GM04504 (cell line): ENCODE measurements around the gene ZNF668.

Source experiments
- DNase-seq: peaks from one replicate; pipeline ENCODE4 v3.0.0-alpha.2; 2012; ENCODE audit warnings: low read depth

The ZNF668 gene

DNA sequence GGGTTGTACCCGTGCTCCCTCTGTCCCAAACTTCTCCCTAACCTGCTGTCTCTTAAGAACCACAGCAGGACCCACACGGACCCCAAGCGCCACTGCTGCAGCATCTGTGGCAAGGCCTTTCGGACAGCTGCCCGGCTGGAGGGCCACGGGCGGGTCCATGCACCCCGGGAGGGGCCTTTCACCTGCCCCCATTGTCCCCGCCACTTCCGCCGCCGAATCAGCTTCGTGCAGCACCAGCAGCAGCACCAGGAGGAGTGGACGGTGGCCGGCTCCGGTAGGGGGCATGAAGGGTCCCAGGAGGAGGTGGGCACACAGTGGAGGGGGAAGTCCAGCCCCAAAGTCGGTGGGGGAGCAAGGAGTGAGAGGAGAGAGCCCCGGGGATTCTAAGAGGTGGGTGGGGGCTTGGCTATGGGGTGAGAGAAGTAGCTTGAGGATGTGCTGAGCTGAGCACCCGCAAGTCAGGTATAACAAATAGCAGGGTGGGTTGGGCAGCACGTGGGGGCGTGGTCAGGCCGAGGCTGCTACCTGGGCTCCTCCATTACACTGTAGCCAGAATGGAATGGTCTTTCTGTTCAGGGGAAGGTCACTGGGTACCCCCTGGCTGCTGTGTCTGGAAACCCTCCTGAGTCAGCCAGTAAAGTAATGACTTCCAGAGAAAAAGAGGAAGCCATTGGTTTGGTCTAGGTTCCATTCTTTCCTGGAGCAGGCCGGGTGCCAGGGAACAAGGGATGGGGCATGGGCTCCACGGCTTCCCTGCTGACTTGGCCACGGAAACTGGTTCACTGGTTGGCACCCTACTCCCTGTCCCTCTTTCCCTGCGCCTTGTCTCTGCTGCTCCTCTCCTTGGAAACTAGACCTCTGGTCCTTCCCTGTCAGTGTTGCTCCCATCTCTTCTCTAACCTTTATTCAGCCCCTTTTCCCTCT, 7.7 kb upstream of the ZNF668 start:
- DNase-seq: no peak

DNA sequence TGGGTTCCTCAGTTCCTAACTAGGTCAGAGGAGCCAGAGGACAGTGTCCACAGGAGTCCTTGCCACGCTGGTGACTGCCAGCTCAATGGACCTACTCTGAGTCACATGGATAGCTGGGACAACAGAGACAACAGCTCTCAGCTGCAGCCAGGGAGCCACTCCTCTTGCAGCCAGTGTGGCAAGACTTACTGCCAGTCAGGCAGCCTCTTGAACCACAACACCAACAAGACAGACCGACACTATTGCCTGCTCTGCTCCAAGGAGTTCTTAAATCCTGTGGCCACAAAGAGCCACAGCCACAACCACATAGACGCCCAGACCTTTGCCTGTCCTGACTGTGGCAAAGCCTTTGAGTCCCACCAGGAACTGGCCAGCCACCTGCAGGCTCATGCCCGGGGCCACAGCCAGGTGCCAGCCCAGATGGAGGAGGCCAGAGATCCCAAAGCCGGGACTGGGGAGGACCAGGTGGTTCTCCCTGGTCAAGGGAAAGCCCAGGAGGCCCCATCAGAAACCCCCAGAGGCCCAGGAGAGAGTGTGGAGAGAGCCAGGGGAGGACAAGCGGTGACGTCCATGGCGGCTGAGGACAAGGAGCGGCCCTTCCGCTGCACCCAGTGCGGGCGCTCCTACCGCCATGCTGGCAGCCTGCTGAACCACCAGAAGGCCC, 6.8 kb upstream of the ZNF668 start:
- DNase-seq: no peak

DNA sequence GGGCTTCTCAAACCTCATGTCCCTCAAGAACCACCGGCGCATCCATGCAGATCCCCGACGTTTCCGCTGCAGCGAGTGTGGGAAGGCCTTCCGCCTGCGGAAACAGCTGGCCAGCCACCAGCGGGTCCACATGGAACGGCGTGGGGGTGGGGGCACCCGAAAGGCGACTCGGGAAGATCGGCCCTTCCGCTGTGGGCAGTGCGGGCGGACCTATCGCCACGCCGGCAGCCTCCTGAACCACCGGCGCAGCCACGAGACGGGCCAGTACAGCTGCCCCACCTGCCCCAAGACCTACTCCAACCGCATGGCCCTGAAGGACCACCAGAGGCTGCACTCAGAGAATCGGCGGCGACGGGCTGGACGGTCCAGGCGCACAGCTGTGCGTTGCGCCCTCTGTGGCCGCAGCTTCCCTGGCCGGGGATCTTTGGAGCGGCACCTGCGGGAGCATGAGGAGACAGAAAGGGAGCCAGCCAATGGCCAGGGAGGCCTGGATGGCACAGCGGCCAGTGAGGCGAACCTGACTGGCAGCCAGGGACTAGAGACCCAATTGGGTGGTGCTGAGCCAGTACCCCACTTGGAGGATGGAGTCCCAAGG, 6.1 kb upstream of the ZNF668 start:
- no peak for DNase-seq

DNA sequence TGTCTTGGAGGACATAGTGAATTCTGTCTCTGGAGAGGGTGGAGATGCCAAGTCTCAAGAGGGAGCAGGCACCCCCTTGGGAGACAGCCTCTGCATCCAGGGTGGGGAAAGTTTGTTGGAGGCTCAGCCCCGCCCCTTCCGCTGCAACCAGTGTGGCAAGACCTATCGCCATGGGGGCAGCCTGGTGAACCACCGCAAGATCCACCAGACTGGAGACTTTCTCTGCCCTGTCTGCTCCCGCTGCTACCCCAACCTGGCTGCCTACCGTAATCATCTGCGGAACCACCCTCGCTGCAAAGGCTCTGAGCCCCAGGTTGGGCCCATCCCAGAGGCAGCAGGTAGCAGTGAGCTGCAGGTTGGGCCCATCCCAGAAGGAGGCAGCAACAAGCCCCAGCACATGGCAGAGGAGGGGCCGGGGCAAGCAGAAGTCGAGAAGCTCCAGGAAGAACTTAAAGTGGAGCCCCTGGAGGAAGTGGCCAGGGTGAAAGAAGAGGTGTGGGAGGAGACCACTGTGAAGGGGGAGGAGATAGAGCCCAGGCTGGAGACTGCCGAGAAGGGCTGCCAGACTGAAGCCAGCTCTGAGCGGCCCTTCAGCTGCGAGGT, 5.4 kb upstream of the ZNF668 start:
- DNase-seq: no peak

DNA sequence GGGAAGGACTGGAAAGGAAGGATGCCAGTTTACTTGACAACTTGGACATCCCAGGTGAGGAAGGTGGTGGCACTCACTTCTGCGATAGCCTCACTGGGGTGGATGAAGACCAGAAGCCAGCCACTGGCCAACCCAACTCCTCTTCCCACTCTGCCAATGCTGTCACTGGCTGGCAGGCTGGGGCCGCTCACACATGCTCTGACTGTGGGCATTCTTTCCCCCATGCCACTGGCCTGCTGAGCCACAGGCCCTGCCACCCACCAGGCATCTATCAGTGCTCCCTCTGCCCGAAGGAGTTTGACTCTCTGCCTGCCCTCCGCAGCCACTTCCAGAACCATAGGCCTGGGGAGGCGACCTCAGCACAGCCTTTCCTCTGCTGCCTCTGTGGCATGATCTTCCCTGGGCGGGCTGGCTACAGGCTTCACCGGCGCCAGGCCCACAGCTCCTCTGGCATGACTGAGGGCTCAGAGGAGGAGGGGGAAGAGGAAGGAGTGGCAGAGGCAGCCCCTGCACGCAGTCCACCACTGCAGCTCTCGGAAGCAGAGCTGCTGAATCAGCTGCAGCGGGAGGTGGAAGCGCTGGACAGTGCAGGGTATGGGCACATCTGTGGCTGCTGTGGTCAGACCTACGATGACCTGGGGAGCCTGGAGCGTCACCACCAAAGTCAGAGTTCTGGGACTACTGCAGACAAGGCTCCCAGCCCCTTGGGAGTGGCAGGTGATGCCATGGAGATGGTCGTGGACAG, 4.7 kb upstream of the ZNF668 start:
- no peak for DNase-seq

DNA sequence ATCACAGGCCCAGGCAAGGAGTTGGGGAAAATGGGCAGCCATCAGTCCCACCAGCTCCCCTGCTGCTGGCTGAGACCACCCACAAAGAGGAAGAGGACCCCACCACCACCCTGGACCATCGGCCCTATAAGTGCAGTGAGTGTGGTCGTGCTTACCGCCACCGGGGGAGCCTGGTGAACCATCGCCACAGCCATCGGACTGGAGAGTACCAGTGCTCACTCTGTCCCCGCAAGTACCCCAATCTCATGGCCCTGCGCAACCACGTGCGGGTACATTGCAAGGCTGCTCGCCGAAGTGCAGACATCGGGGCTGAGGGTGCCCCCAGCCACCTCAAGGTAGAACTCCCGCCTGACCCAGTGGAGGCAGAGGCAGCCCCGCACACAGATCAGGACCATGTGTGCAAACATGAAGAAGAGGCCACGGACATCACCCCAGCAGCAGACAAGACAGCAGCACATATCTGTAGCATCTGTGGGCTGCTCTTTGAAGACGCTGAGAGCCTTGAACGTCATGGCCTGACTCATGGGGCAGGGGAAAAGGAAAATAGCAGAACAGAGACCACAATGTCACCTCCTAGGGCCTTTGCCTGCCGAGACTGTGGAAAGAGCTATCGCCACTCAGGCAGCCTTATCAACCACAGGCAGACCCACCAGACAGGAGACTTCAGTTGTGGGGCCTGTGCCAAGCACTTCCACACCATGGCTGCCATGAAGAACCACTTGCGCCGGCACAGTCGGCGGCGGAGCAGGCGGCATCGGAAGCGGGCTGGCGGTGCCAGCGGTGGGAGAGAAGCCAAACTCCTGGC, 3.8 kb upstream of the ZNF668 start:
- DNase-seq: no peak

DNA sequence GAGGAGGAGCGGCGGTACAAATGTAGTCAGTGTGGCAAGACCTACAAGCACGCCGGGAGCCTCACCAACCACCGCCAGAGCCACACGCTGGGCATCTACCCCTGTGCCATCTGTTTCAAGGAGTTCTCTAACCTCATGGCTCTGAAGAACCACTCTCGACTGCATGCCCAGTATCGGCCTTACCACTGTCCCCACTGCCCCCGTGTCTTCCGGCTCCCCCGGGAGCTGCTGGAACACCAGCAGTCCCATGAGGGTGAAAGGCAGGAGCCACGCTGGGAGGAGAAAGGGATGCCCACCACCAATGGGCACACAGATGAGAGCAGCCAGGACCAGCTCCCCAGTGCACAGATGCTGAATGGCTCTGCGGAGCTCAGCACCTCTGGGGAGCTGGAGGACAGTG, 3.0 kb upstream of the ZNF668 start:
- DNase-seq: no peak

DNA sequence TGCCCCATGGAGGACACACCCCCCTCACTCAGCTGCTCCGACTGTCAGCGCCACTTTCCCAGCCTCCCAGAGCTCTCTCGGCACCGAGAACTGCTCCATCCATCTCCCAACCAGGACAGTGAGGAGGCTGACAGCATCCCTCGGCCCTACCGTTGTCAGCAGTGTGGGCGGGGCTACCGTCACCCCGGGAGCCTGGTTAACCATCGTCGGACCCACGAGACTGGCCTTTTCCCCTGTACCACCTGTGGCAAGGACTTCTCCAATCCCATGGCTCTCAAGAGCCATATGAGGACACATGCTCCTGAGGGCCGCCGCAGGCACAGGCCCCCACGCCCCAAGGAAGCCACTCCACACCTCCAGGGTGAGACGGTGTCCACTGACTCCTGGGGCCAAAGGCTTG, 2.3 kb upstream of the ZNF668 start:
- no peak for DNase-seq

DNA sequence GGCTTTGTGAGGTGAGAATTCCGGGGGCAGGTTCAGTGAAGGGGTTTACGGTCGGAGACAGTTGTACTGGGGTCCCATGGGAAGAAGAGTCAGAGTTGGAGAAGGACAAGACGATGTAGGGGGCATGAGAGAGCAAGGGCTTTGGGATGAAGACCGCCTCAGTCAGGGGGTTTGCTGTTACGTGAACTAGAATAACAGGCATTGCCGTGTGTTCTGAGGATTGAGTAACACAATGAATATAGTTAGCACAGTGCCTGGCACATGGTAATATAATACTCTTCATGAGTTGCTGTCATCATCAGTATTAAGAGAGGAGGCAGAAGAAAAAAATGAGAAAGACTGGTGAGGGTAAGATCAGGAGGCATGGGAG, 759 bp upstream of the ZNF668 start:
- no peak for DNase-seq

DNA sequence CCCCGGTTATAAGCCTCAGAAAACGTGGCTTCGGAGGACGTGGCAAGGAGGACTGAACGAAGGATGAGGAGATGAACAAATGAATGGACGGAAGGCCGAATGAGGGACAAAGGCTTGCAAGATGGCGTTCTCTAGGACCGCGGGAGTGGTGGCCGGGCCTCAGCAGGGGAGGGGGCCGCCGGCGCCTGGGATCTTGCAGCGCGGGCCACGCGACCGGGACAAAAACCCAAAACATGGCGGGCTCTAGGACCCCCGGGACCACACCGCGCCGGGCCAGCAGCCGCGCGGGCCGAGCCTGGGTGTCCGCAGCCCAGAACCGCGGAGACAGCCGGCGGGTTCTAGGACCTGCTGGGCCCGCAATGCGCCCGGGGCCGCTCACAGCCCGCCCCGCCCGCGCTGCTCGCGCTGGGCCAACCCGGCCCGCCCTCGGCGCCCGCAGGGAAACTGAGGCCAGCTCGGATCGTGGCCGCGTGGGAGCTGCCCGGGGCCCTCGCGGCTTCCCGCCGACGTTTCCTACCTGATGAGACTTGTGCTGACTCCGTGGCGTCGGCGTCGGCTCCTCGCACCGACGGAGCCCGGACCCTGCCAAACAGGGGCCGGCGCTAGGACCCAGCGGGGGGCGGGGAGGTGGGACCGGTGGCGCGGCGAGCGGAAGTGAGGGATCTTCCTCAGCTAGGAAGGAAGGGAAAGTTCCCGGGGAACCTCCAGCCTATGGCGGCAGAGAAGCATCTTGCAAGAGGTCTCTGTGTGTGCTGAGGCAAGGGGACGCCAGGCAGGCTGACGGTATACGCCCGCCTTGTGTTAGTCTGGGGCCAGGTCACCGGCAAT, 684 bp downstream of the ZNF668 start:
- DNase-seq: peak; percentile 77

DNA sequence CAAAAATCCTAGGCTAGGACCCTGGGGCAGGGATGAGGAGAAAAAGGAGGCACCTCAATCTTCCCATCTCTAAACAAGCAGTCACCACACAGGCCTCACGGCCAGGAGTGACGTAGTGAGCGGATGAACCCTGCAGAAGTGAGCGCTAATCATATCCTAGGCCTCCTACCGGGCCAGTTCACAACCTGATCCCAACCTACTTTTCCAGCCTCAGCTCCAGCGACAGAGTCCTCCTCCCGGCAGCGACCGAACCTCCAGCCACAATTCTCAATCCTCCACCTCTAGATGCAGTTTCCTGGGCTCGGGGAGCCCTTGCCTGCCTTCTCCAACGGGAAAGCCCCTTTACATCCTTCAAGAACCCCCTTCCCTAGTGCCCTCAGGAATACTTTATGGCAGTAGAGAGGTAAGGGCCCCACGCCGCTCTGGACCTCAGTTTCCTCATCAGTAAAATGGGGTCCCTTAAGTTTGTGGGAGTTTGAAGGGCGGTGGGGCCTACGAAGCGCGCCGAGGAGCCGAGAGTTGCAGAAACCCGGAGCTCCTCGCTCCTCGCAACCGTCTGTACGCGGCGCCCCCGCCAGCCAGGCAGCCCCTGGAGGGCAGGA, 1.4 kb downstream of the ZNF668 start:
- no peak for DNase-seq

DNA sequence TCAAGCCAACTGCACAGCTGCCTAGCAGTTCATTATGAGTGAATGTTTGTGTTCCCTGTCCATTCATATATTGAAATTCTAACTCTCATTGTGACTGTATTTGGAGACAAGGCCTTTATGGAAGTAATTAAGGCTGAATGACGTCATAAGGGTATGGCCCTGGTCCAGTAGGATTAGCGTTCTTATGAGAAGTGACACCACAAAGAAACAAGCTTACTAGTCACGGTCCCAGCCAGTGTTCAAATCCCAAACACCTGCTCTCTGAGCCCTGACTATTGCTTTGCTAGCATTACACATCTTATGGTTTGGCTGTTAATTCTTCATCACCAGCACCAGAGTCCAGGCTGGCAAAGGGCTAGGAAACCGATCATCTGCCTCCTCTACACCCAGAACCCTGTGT, 2.2 kb downstream of the ZNF668 start:
- peak; percentile 88 for DNase-seq

DNA sequence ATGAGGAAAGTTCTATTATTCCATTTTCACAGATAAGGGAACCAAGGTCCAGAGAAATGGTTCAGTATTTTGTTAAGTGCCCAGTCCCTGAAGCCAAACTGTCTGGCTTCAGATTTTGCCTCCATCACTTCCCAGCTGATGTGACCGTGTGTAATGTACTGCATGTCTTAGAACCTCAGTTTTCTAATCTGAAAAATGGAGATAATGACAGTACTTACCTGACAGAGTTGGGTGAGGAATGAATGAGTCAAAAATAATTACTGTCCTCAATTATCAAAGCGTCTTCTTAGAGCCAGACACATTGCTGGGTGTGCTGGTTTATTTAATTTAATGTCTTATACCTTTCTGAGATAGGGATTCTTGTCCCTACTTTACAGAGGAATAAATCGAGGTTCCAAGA, 6.7 kb downstream of the ZNF668 start:
- DNase-seq: no peak

DNA sequence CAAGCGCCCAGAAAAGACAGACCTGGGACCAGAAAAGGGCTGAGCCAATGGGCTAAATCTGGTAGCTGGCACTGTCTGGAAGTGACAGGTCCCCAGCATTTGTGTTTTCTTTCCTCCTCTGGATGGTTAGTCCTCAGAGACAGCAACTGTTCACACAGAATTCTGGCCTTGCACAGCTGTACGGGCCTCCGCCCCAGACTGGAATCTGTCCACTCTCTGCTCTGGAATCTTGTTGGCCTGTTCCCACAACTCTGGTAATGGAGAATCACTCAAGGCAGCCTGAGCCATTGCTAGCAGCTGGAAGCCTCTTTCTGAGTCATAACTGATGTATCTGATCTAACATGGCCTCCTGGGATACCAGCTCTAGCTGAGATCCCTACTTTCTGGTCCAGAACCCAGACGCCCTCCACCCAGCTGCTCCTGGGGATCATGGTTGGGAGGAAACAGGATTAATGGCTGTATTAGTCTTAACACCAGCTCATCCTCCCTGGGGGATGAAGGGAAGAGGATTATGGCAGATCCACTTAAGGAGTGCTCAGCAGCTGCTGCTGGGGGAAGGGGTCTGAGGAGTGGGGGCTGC, 9.1 kb downstream of the ZNF668 start:
- DNase-seq: peak; percentile 92

DNA sequence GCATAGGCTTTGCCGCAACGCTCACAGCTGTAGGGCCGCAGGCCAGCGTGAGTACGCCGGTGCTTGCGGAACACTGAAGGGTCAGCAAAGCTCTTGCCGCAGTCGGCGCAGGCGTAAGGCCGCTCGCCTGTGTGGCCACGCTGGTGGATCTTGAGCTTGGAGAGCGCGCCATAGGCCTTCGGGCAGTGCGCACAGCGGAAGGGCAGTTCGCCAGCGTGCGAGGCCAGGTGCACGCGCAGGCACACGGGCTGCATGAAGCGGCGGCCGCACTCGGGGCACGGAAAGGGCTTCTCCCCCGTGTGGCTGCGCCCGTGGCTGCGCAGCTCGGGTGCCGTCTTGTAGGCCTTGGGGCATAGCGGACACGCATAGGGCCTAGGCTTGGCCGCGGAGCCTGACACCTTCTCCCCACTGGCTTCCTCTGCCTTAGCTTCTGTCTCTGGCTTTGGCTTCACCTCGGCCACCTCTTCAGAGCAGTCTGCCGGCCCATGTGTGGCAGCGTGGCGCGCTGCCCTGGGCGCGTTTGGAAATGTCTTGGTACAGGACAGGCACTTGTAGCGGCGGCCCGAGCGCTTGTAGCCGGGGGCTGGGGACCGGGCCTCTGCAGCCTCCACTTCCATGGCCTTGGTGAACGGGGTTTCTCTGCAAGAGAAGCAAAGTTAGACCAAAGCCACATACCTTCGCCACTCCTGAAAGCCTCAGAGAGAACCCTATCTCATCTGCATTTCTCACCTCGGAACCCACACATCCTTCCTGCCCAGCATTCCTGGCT, 10.0 kb downstream of the ZNF668 start:
- DNase-seq: no peak

DNA sequence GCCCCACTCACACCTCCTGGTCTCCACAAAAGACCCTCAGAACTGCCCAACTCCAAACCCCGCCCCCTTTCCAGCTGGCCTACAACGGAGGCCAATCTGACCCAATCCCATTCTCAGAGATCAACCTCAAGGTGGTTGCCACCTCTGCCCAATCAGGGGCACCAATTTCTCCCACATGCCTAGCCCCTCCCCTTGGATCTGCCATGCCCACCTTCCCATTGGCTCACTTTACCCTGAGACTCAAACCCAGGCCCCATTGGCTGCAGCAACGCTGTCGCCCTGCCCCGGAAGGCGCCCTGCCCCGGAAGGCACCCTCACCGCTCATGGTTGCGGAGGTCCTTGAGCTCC, 10.6 kb downstream of the ZNF668 start:
- DNase-seq: no peak

DNA sequence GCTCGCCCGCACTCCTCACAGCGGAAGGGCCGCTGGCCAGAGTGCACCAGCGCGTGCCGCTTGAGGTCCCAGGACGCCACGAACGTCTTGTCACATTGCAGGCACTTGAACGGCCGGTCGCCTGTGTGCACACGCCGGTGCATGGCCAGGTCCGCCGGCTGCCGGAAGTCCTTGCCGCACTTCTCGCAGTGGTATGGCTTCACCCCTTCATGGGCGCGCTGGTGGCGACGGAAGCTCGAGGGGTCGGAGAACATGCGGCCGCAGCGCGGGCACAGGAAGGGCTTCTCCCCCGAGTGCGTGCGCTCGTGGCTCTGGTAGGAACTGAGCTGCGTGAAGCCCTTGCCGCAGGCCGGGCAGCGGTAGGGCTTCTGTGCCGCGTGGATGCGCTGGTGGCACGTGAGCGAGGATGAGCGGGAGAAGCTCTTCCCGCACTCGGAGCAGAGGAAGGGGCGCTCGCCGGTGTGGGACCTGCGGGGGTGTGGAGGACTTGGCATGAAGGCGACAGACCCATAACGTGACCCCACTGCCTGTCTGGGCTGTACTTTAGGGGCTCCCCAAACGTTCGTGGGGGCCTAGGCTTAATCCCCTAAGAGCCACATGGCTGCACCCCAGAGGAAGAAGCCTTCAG, 12.1 kb downstream of the ZNF668 start:
- DNase-seq: no peak

DNA sequence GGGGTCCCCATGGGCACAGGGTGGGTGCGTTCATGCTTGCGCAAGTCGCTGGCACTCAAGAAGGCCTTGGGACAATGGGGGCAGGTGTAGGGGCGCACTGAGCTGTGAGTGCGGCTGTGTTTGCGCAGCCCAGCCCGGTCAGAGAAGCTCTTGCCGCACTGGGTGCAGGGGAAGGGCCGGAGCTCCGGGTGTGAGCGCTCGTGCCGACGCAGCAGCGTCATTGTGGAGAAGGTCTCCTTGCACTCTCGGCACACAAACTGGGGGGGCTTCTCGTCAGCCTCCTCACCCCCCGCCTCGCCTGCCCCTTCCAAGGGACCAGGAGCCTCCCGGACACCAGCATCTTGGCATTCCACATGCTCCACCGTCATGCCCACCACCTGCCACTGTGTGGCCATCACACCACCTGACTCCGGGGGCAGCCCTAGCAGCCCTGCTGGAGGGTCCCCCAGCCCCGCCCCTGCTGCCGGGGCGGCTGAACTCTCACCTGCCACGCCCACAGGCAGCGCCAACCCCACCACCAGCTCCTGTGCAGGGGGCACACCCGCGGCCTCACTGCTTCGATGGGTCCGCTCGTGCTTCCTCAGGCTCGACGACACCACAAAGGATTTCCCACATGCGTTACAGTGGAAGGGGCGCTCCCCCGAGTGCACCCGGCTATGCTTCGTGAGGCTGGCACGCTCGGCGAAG, 12.8 kb downstream of the ZNF668 start:
- DNase-seq: no peak
